ENCODE results near the gene DNAJB12. TPM values are rescaled to one million over a fixed set of nuclear protein-coding genes. Genes with fewer than 3 reads are reported as not detected.

Gene DNAJB12
- total and polyA plus RNA-seq, 10 of the 15 experiments (the other 5 are each of a cell fraction or from before 2014, with no cell fraction given): 4.6 to 31.6 (median 18.8) TPM

DNA sequence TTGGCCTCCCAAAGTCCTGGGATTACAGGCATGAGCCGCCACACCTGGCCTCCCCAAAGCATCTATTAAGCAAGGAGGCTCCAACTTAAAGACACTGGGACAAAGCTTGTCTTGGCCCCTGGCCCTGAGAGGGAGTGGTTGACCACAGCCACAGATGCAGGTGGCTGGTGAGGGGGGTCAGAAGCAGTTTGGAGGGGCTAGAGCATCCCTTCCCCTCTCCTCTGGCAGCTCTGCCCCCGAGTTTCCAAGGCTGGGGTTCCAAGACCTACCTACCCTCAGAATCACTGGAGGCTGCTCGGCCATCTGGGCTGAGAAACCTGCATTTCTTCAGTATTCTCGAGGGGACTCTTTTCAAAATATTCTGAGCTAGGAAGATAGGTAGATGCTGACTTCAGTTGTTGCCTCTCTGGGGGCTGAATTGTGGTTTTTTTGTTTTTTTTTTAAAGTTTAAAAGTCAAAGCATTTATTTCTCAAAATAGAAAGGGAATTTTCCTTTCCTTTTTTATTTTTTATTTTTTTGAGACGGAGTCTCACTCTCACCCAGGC is 48.4 kb downstream of the DNAJB12 start:
- FAIRE-seq (no peak), ATAC-seq (peak; percentile 21; the same call in 1 of the 3 replicates), DNase-seq (ENCODE audit: low read depth, low spot score) (no peak)
- H3K4me3 ChIP-seq: no peak overlapping the region
- H3K4me1 ChIP-seq (ENCODE audit: control insufficient read depth, insufficient read depth, low read length): peaks cover 14% of the 10 kb centered on the region
- SMC1A ChIA-PET (ENCODE audit: uncharacterized antibody, unreplicated experiment): interaction anchor here (1.0 to 6.9 kb wide), 2 partner anchors 12 to 253 kb away, joined by 3 to 62 read pairs; no protein-coding TSS in a partner anchor
- no peaks in the 10 kb centered on the region for H3K9me3 ChIP-seq (replicated peaks; ENCODE audit: control insufficient read depth, insufficient read depth, low read length)
- POLR2A ChIA-PET: interaction anchor here (0.5 to 4.6 kb wide), 6 partner anchors 11 to 33 kb away, joined by 3 to 51 read pairs (median 4); partner anchors contain the start of gene DDIT4
- 34% methylated on average over 5 of the region's 5 CpGs for WGBS (ENCODE audit: insufficient coverage, insufficient replicate concordance, low lambda C conversion rate, missing lambda C conversion rate)
- H3K27ac ChIP-seq (ENCODE audit: control insufficient read depth, insufficient read depth): no peak overlapping the region
- CTCF ChIA-PET: interaction anchor here (1.1 to 2.0 kb wide), 3 partner anchors 12 to 42 kb away, joined by 3 to 12 read pairs (median 6); no protein-coding TSS in a partner anchor
- no TSS peak for BruUV-seq (replicated peaks)
- 0 out of 2 replicates have a peak overlapping the region, but pooled peaks have one; percentile 25 for H3K4me2 ChIP-seq (ENCODE audit: control insufficient read depth, insufficient read depth)
- no peaks in the 10 kb centered on the region for H4K20me1 ChIP-seq (ENCODE audit: control insufficient read depth, insufficient read depth)
- H3K36me3 ChIP-seq (ENCODE audit: control insufficient read depth in 2 of 2, insufficient read depth in 2 of 2, low read length in 1 of 2): no peaks in the 10 kb centered on the region
- H2AFZ ChIP-seq (ENCODE audit: control insufficient read depth, low read depth, low read length): peak overlapping the region; percentile 58
- RAD21 ChIA-PET (ENCODE audit: unreplicated experiment): no interaction called here
- 0 out of 2 replicates have a peak overlapping the region, but pooled peaks have one; percentile 12 for H3K9ac ChIP-seq (ENCODE audit: control insufficient read depth, insufficient read depth, low read length)
- no peaks in the 10 kb centered on the region for H3K27me3 ChIP-seq (replicated peaks in 1 of 2; ENCODE audit: control insufficient read depth in 2 of 2, insufficient read depth in 2 of 2, low read length in 1 of 2)
- in situ Hi-C loops (cut with MboI): no loop called here
- intact Hi-C loops (cut with micrococcal nuclease; ENCODE audit: unreplicated experiment): no loop called here
- H3K79me2 ChIP-seq (ENCODE audit: control insufficient read depth, insufficient read depth, low read length): no peaks in the 10 kb centered on the region
- TF ChIP-seq, protein P1, sequence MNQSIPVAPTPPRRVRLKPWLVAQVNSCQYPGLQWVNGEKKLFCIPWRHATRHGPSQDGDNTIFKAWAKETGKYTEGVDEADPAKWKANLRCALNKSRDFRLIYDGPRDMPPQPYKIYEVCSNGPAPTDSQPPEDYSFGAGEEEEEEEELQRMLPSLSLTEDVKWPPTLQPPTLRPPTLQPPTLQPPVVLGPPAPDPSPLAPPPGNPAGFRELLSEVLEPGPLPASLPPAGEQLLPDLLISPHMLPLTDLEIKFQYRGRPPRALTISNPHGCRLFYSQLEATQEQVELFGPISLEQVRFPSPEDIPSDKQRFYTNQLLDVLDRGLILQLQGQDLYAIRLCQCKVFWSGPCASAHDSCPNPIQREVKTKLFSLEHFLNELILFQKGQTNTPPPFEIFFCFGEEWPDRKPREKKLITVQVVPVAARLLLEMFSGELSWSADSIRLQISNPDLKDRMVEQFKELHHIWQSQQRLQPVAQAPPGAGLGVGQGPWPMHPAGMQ (IDR thresholded peaks at IDR 0.05; ENCODE audit: borderline replicate concordance): no peak
- peak; percentile 23 for TF ChIP-seq RUNX3 (IDR thresholded peaks at IDR 0.05; ENCODE audit: low read length)

GRCh38 chr10:72303424-72304128 is 51.1 kb downstream of the DNAJB12 start:
- Histone ChIP-seq H3K4me1 (ENCODE audit: control insufficient read depth, insufficient read depth, low read length) (peaks cover 23% of the 10 kb centered on the region), H3K36me3 (ENCODE audit: control insufficient read depth in 2 of 2, insufficient read depth in 2 of 2, low read length in 1 of 2) (no peaks in the 10 kb centered on the region), H4K20me1 (ENCODE audit: control insufficient read depth, insufficient read depth) (no peaks in the 10 kb centered on the region), H3K9me3 (replicated peaks; ENCODE audit: control insufficient read depth, insufficient read depth, low read length) (no peaks in the 10 kb centered on the region), H3K9ac (ENCODE audit: control insufficient read depth, insufficient read depth, low read length) (no peak overlapping the region), H3K27me3 (replicated peaks in 1 of 2; ENCODE audit: control insufficient read depth in 2 of 2, insufficient read depth in 2 of 2, low read length in 1 of 2) (no peaks in the 10 kb centered on the region), H3K27ac (ENCODE audit: control insufficient read depth, insufficient read depth) (no peak overlapping the region), H3K4me3 (no peak overlapping the region), H3K79me2 (ENCODE audit: control insufficient read depth, insufficient read depth, low read length) (no peaks in the 10 kb centered on the region), H3K4me2 (ENCODE audit: control insufficient read depth, insufficient read depth) (no peak overlapping the region), H2AFZ (ENCODE audit: control insufficient read depth, low read depth, low read length) (no peak overlapping the region)
- SMC1A ChIA-PET (ENCODE audit: uncharacterized antibody, unreplicated experiment): interaction anchor here (1.3 to 6.9 kb wide), 6 partner anchors 14 to 43 kb away, joined by 3 to 62 read pairs (median 3); partner anchors contain the start of gene DDIT4
- RAD21 ChIA-PET (ENCODE audit: unreplicated experiment): interaction anchor here (1.1 to 1.3 kb wide), 3 partner anchors 10 to 34 kb away, joined by 3 to 4 read pairs (median 4); no protein-coding TSS in a partner anchor
- DNase-seq (ENCODE audit: low read depth, low spot score) (no peak), ATAC-seq (no peak), FAIRE-seq (no peak)
- intact Hi-C loops (cut with micrococcal nuclease; ENCODE audit: unreplicated experiment): no loop called here
- no TSS peak for BruUV-seq (replicated peaks)
- CTCF ChIA-PET: interaction anchor here (0.8 to 2.0 kb wide), 7 partner anchors 12 to 178 kb away, joined by 3 to 7 read pairs (median 3); no protein-coding TSS in a partner anchor
- 93% methylated on average over 8 of the region's 8 CpGs for WGBS (ENCODE audit: insufficient coverage, insufficient replicate concordance, low lambda C conversion rate, missing lambda C conversion rate)
- POLR2A ChIA-PET: interaction anchor here (0.9 to 2.2 kb wide), 9 partner anchors 9 to 126 kb away, joined by 3 to 10 read pairs (median 4); partner anchors contain the start of gene ASCC1
- in situ Hi-C loops (cut with MboI): no loop called here
- TF ChIP-seq TCF12 (IDR thresholded peaks at IDR 0.05; ENCODE audit: low read depth, low read length) (no peak), EGR1 (IDR thresholded peaks at IDR 0.05; ENCODE audit: borderline replicate concordance in 1 of 2, low read depth in 2 of 2, low read length in 2 of 2) (no peak)
- TF ChIP-seq, protein P2, sequence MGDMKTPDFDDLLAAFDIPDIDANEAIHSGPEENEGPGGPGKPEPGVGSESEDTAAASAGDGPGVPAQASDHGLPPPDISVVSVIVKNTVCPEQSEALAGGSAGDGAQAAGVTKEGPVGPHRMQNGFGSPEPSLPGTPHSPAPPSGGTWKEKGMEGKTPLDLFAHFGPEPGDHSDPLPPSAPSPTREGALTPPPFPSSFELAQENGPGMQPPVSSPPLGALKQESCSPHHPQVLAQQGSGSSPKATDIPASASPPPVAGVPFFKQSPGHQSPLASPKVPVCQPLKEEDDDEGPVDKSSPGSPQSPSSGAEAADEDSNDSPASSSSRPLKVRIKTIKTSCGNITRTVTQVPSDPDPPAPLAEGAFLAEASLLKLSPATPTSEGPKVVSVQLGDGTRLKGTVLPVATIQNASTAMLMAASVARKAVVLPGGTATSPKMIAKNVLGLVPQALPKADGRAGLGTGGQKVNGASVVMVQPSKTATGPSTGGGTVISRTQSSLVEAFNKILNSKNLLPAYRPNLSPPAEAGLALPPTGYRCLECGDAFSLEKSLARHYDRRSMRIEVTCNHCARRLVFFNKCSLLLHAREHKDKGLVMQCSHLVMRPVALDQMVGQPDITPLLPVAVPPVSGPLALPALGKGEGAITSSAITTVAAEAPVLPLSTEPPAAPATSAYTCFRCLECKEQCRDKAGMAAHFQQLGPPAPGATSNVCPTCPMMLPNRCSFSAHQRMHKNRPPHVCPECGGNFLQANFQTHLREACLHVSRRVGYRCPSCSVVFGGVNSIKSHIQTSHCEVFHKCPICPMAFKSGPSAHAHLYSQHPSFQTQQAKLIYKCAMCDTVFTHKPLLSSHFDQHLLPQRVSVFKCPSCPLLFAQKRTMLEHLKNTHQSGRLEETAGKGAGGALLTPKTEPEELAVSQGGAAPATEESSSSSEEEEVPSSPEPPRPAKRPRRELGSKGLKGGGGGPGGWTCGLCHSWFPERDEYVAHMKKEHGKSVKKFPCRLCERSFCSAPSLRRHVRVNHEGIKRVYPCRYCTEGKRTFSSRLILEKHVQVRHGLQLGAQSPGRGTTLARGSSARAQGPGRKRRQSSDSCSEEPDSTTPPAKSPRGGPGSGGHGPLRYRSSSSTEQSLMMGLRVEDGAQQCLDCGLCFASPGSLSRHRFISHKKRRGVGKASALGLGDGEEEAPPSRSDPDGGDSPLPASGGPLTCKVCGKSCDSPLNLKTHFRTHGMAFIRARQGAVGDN (IDR thresholded peaks at IDR 0.05): no peak

All from GM12878 (cell line).